C1 segment of cervical spinal cord (tissue), 14 donors: Measurements from ENCODE around the gene SMG6.
"Not testable (repeated sequence)": the region's sequence is repeated elsewhere in the genome, so short reads cannot be mapped to it uniquely, and the experiment has no call there.

Experiments used
- DNase-seq, 14 donors: peaks; one replicate each; lab custom pipeline; 2025; lab: John Stamatoyannopoulos, UW

The SMG6 gene

GRCh38 chr17:2181206-2181896 lies 122.2 kb downstream of the SMG6 start:
- DNase-seq, result peak in 12 of 14 donors; percentile 15 to 94 (median 54)

DNA sequence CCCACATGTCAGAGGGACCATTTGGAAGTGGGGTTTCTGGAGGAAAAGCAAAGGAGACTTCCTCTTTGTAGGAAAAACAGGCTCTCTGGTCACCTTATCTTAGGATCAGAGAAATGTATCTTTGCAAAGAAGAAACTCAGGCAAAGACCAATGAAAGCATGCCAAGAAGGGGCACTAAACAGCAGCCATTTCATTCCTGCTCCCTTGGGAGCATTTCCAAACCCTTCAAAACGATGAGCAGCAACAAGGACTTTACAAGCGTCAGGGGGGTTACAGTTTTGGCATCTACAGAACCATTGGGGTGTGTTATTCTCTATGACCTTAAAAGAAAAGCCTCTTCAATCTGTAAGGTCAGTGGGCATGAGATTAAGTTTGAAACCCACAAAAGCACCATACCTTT lies 122.8 kb downstream of the SMG6 start:
- no peak for DNase-seq

DNA sequence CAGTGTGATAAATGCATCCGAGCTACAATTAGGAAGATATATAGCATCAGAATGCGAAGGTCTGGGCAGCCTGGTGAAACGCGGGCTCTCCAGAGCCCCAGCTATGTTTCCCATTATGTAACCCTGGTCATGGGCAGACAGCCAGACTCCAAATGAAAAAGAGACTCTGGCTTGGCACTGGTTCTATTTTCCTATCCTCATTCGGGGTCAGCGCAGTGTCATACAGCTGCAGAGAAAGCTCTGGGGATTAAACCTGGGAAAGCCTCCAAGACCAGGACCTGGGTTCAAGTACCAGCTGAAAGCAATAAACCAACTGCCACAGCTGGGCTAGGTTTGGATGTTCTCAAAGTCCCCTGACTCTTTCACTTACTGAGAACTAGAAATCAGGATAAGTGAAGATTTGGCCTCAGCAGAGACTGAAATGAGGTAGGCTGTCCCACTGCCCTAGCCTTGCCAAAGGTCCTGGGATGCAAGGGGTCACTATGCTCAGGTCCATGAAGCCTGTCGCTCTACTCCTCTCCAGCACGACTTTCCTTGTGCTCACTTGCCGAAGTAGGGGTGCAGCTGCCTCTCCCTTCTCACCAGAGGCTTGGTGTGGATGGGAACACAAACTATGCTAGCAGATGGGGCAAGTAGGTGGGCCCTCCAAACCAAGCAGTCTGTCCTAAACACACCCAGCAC lies 123.8 kb downstream of the SMG6 start:
- peak in 12 of 14 donors; percentile 24 to 64 (median 43) for DNase-seq

GRCh38 chr17:2178798-2179501 lies 124.6 kb downstream of the SMG6 start:
- peak in 3 of 14 donors; percentile 22 to 29 (median 28) for DNase-seq

DNA sequence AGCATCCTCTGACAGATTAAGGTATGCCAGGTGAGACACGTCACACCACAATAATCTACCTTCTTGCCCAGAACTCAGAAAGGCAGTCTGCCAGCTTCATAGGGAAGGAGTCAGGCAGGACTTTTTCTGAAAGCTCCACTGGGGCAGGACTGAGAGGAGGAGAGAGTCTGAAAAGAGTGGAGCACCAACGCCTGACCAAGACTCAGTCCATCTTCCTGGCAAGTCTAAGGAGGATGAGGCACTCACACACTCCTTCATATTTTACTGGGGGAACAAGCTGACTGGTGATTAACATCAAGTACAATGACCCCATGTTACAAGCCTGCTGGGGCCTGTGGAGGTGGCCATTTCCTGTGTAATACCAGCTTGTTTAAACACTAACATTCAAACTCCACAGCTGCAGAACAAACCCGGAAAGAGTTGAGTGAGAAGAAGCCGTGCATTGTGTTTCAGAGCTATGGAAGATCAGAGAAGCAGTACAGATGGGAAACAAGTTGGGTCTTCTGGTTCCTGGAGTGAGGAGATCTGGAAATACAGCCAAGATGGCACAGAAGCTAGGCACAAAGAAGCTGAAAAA lies 126.3 kb downstream of the SMG6 start:
- no peak for DNase-seq

GRCh38 chr17:2176499-2177169 lies 127.0 kb downstream of the SMG6 start:
- no peak for DNase-seq

DNA sequence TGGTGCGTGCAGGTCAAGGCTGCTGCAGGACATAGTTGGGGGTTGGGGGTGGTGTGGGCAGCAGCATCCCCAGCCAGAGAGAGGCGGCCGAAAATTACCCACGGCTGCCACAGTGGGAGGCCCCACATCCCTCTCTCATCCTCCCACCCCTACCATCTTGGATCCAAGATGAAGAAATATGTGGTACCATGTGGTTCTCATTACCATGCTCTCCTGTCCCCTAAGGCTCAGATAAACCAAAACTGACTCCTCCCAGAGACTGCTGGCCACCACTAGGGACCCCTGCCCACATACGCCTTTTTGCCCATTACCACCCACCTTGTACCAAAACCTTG lies 128.3 kb downstream of the SMG6 start:
- DNase-seq, result no peak

- DNase-seq, result peak in 2 of 14 donors; percentile 13 to 14
Observed at GRCh38 chr17:2174468-2175293, 128.9 kb downstream of the SMG6 start.

DNA sequence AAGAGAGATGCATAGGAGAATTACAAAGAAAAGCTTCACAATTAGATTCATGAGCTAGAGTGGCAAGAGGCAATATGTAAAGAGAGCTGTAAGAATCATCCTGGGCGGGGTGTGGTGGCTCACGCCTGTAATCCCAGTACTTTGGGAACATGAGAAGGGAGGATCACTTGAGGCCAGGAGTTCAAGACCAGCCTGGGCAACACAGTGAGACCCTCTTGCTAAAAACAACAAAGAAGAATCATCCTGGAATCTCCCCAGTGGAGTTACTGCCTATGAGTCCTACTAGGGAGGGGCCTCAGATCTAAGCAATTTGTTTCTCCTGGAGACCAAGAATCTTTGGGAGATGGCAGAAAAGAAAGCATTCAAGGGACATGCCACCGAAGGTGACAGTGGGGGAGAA lies 129.6 kb downstream of the SMG6 start:
- no peak for DNase-seq

- DNase-seq, result peak in 2 of 14 donors; percentile 8 to 20
Observed at GRCh38 chr17:2172999-2173398, 130.6 kb downstream of the SMG6 start.

- peak in 7 of 14 donors; percentile 8 to 54 (median 24) for DNase-seq
Observed at GRCh38 chr17:2172077-2172851, 131.3 kb downstream of the SMG6 start.

DNA sequence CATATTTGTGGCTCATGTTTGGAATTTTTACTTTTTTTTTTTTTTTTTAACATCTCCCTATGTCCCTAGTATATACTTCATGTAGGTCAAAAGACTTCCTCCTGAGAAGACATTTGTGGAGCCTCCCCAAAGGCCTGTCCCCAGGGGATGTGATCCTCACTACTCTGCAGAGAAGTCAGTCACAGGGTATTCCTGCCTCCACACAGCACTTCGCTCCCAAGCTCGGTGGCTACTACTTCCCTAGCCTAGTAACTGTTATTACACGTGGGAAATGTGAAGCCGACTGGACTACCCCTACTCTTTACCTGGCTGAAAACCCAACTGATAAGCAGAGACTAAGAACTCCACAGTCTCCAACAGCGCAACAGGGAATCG lies 131.9 kb downstream of the SMG6 start:
- DNase-seq, result no peak

- DNase-seq, result no peak
Observed at GRCh38 chr17:2170023-2170422, 133.6 kb downstream of the SMG6 start.

DNA sequence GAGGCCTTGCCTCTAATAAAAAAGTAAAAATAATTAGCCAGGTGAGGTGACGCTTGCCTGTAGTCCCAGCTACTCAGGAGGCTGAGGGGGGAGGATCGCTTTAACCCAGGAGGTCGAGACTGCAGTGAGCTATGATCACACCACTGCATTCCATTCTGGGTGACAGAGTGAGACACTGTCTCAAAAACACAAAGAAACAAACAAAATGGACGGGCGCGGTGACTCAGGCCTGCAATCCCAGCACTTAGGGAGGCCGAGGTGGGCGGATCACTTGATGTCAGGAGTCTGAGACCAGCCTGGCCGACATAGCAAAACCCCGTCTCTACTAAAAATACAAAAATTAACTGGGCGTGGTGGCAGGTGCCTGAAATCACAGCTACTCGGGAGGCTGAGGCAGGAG lies 137.9 kb downstream of the SMG6 start:
- DNase-seq, result not testable (repeated sequence)

DNA sequence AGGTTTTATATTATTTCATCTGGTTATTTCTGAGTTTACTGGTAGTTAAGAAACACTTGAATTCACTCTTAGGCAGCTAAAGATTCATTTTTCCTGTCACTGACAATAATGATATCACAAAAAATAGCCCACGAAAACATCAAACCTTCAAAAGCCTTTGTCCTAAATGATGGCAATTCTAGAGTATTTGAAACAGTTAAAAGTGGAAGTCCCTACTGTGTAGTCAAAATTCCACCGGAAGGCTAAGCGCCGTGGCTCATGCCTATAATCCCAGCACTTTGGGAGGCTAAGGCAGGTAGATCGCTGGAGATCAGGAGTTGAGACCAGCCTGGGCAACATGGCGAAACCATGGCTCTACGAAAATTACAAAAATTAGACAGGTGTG lies 145.2 kb downstream of the SMG6 start:
- DNase-seq, result no peak

DNA sequence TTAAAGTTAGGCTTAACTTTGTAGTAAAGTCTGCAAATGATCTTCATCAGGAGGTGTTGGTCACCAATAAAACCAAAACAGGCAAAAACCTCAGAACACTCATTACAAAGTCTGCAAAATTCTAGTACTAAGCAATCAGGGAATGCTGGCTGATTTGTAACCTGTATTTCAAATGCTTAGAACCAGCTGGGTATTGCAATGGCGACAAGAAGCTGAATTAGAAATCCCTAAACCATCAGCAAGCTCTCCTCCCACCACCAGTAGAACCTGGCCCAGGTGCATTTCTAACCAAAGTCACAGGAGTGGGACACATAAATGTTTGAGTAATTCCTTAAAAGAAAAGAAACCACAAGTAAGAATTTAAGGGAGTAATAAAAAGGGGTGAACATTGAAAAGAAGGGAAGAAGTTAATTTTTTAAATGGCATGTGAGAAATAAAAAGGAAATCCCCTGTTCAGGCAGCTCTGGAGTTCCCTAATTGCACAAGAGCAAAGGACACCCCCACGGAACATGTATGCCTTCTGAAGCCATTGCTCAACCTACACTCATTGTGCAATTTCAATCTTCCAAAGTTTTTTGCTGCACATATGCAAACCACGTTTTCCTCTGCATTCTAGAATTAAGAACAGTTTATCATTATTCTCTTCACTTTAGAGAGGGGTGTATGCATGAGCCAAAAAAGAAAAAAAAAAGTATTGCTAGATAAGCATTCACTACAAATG lies 145.8 kb downstream of the SMG6 start:
- no peak for DNase-seq

DNA sequence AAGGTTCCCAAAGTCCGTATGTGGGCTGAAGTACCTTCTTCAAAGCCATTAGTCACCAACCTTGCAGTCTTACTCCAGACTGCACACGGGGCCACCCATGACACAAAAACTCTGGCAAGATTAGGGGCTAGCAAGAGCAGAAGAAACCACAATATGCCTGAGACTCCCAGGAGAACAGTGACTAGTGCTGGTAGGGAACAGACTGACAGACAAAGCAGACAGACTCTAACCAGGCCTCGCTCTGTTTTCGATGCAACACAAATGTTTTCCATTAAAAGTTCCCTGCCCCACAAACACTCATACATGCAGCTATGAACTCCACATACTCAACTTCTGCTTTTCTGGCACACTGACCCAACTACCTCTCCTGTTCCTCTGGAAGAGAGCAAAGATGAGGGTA lies 146.5 kb downstream of the SMG6 start:
- no peak for DNase-seq

DNA sequence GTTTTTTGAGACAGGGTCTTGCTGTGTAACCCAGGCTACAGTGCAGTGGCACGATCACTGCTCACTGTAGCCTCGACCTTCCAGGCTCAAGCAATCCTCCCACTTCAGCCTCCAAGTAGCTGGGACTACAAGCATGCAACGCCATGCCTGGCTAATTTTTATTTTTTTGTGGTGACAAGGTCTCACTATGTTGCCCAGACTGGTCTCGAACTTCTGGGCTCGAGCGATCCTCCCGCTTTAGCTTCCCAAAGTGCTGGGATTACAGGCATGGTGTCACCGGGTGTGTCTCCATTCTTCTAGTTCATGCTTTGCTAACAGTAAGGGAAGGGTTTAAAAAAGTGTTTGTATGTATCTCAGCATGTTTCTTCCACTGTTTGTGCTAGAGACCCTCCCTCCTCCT lies 146.9 kb downstream of the SMG6 start:
- DNase-seq, result no peak

- no peak for DNase-seq
Observed at GRCh38 chr17:2155573-2155972, 148.0 kb downstream of the SMG6 start.
